Forelimb muscle (tissue), 1 donor: ENCODE measurements around the gene SLC29A4. TPM values are rescaled to one million over a fixed set of nuclear protein-coding genes. Genes with fewer than 3 reads are reported as not detected.
"Not testable (repeated sequence)": the region's sequence is repeated elsewhere in the genome, so short reads cannot be mapped to it uniquely, and the experiment has no call there.

Experiments
- DNase-seq: peaks from one replicate; pipeline ENCODE4 v3.0.0-alpha.2; 2013; ENCODE audit warnings: low read depth
- polyA plus RNA-seq: library from polyadenylated mRNA; unstranded; fragments of 120-200 nt; gene quantifications from one replicate; pipeline ENCODE4 v1.2.1, GENCODE V29; 2013; ENCODE audit not compliant: insufficient read length

The SLC29A4 gene
- polyA plus RNA-seq, 1 donor, result 37.6 TPM

DNA sequence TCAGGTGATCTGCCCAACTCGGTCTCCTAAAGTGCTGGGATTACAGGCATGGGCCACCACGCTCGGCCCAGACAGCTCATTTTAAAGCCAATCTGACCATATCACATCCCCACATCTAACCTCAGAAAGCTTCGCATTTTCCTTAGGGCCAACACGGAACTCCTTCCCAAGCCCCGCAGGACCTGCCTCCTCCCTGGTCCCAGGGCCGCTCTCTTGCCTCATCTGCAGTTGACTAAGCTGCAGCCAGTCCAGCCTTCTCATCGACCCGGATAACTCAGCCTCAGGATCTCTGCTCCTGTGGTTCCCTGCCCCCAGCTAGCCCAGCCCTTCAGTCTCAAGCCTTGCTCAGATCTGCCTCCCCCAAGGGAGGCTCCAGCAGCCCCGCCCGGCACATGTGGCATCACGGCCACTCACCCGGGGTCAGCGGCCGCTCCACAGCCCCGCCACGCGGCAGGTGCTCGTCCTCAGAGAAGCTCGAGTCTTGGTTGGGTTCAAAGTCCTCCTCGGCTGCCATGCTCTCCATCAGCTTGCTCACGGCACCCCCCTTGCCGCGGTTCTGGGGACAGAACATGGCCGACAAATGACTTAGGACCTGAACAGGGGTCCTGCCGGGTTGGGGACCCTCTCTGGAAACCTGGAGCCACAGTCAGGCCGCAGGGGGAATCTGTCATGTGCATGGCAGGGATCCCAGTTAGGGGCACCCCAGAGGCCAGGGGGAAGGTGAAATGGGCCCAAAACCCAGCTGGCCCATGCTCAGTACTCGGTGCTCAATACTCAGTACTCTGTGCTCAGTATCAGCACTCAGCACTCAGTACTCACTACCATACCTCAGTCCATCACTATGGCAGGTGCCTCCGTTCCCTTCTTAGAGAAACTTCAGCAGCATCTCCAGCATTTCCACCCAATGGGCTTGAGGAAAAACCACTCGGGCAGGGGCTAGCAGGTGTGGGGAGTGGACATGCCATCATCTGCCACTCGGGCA, 41.3 kb downstream of the SLC29A4 start:
- not testable (repeated sequence) for DNase-seq

DNA sequence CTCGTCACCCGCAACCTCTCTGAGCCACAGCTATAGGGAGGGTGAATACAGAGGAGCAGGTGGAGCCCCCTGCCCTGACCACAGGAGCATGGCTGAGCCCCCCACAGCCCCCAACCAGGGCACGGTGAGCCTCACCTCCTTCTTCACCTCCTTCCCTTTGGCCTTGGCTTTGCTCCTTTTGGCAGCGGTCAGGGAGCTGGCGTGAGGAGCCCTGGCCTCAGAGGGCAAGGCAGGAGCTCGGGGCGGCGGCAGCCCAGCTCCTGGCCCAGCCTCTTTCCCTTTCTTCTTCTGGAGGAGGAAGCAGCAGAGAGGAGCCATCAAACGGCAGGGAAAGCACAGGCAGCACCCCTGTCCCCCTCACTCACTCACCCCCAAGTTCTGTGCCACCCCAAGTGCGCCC, 42.2 kb downstream of the SLC29A4 start:
- no peak for DNase-seq

DNA sequence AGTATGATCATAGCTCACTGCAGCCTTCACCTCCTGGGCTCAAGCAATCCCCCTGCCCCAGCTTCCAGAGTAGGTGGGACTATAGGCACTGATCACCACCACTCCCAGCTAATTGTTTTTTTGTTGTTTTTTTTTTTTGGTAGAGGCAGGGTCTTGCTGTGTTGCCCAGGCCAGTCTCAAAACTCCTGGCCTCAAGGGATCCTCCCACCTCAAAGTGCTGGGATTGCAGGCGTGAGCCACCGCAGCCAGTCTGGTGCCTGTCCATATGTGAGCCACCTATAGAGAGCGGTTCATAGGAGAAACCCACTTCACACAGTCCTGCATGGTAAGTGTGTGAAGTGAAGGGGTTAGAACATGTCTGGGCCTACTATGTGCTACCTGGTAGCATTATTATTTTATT, 47.5 kb downstream of the SLC29A4 start:
- DNase-seq, result no peak

DNA sequence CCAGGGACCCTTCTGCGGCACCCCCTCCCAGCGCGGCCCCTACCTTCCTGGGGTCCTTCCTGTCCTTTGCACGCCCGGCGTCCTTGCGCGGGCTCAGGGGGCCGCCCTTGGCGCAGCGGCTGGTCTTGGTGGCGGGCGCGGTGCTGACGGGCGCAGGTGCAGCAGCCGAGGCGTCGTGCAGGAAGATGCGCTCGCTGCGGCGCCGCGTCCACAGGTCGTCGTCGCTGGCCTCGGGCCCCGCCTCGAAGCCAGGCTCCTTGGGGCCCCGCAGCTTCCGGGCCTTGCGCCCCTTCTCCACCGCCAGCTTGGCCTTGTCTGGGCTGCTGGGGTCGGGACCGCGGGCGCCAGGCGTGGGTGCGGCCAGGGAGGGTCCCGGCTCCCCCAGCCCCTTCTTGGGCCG, 49.8 kb downstream of the SLC29A4 start:
- DNase-seq, result no peak

- no peak for DNase-seq
Measured at GRCh38 chr7:5333121-5334045, 50.6 kb downstream of the SLC29A4 start.

GRCh38 chr7:5334671-5335070, 51.9 kb downstream of the SLC29A4 start:
- no peak for DNase-seq

DNA sequence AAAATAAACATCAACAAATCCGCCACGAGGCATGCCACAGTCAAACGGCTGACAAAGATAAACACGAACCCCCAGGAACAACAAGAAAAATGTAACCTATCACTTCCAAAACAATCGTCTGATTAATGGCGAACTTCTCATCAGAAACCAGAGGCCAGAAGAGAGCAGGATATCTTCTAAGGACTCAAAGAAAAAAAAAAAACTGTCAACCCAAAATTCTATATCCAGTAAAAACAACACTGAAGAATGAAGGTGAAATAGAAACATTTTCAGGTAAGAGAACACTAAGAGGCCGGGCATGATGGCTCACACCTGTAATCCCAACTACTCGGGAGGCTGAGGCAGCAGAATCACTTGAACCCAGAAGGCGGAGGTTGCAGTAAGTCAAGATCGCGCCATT, 54.3 kb downstream of the SLC29A4 start:
- DNase-seq, result no peak

DNA sequence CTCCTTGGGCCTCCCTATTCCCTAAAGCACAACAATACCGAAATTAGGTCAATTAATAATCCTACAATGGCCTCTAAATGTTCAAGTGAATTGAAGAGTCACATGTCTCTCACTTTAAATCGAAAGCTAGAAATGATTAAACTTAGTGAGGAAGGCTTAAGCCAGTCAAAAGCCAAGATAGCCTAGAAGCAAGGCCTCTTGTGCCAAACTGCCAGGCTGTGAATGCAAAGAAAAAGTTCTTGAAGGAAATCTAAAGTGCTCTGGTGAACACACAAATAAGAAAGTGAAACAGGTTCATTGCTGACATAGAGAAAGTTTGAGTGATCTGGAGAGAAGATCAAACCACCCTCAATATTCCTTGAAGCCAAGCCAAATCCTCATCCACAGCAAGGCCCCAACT, 57.2 kb downstream of the SLC29A4 start:
- DNase-seq, result no peak

DNA sequence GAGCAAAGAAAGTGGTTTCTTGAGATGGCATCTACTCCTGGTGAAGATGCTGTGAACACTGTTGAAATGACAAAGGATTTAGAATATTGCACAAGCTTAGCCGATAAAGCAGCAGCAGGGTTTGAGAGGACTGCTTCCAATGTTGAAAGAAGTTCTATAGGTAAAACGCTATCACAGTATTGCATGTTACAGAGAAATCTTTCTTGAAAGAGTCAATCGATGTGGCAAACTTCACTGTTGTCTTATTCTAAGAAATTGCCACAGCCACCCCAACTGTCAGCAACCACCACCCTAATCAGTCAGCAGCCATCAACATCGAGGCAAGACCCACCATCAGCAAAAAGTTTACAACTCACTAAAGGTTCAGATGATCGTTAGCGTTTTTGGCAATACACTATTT, 59.9 kb downstream of the SLC29A4 start:
- no peak for DNase-seq

- no peak for DNase-seq
Measured at GRCh38 chr7:5343884-5344283, 61.1 kb downstream of the SLC29A4 start.

DNA sequence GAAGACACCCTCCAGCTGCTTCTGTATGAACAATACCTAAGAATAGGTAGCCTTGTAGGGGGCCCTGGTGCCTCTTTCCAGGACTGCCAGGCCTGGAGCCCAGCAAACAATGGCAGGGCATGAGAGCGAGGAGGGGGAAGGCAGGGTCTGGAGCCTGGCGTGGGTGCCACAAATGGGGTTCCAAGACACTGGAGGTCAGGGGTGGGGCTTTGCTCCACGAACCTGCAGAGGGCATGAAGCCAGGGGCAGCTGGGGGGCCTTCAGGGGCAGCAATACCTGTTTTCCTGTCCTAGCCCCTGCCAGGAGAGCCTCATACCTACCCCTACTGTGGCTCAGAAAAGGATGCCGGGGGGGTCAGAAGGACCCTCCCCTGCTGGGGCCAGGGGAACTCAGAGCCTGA, 61.6 kb downstream of the SLC29A4 start:
- DNase-seq, result no peak

DNA sequence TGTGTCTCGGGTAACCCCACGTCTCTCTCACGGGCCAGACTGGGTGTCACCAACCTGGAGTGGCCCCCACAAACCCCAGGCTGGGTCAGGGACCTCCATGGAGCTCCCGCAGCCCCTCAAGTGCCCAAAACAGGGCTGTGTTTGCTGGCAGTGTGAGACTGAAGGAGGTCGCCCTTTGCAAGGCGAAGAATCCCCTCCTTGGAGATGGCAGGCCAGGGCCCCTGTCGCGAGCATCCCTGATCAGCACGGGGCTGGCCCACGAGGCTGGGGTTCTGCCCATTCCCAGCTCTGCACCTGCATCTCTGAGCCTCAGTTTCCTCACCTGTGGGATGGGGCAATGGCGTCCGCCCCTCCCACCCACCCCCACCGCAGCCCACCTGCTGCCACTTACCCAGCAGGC, 62.4 kb downstream of the SLC29A4 start:
- no peak for DNase-seq

- no peak for DNase-seq
Measured at GRCh38 chr7:5345671-5346070, 62.9 kb downstream of the SLC29A4 start.

- no peak for DNase-seq
Measured at GRCh38 chr7:5348134-5349004, 65.6 kb downstream of the SLC29A4 start.

DNA sequence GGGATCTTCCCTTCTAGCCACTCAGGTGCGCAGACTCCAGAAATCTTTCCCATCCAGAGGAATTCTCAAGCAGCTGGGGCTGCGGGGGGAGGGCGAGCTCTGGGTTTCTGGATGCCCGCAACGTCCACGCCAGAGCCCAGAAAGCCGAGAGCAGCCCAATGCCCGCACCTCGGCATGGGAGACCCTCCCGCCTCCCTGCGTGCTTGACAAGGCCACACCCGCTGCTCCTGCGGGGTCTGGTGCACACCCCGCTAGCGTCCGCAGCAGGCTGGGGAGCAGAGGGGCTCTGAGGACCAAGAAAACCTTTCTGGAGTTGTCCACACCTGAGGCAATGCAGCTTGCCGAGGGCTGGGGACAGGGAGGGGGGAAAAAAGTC, 66.2 kb downstream of the SLC29A4 start:
- DNase-seq, result no peak

DNA sequence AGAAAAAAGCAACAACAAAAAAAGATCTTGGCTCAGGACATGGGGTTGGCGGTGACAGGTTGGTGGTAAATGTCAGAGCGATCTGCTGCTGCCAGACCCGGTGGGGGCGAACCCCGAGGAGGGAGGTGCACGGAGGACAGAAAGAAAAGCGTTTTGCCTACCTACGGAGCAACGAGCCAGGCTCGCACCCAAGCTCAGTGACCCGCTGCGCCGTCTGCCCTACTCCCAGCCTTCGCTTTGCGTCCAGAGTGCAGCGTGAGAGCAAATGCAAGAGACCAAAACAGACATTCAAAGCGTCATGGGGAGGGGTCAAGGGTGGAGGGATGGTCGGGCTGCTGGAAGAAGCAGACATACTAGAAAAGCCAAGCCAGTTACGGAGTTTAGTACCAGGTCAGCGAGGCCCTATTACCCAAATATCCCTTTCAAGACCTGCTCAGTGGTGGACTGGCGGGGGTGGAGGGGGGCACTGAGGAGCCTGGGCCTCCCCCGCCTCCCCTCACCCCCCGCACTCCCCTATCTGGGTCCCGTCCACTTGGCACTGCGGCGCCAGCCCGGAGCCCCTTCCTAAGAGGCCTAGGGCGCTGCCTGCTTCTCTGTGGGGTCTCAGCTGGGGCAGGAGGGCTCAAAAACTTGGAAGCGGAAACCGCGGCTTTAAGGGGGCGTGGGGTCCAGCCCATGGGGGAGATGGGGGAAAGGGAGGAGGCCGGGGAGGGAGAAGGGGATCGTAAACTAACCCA, 66.9 kb downstream of the SLC29A4 start:
- no peak for DNase-seq

DNA sequence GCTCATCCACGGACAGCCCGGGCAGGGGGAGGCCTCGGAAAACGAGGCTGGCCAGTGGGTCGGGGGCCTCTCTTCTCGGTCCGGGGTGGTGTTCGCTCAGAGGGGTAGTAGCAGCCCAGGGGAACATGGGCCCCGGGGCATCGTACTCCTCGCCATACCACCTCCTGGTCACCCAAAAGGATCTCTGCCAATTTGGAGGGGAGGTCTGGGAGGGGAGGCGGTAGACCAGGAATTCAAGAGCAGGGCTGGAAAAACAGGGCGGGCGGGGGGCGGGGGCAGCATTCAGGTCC, 67.4 kb downstream of the SLC29A4 start:
- DNase-seq, result no peak

DNA sequence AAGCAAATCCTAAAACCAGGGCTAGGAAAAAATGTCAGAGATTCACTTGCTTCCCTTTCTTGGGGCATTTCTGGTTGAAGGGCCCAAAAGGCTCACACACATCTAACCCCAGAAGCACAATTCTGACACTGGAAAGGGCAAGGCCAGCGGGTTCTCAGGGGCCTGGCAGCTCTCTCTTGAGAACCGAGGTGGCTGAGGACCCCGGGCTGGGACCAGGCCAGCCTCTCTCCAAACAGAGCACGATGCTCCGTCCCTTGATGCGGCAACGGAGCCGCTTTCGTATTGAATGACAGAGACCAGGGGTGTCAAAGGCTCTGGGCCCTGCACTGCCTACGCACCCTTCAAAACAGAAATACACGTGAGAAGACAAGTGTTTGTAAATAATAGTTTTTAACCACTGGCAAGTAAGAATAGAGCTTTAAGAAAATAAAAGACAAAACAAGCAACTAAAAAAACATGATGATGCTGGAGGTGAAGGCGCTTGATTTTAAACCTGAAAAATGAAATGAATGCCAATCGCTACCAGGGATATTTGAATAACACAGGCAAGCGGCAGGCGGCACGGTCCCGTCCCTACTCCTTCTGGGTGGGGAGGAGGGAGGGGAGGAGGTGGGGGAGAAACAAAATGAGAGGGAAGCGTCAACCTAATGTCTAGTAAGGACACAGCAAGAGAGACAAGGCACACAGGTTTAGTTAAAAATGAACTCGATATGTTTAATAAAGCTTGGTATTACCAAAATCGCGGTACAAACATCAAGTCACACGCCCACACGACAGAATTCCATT, 68.0 kb downstream of the SLC29A4 start:
- DNase-seq, result no peak

DNA sequence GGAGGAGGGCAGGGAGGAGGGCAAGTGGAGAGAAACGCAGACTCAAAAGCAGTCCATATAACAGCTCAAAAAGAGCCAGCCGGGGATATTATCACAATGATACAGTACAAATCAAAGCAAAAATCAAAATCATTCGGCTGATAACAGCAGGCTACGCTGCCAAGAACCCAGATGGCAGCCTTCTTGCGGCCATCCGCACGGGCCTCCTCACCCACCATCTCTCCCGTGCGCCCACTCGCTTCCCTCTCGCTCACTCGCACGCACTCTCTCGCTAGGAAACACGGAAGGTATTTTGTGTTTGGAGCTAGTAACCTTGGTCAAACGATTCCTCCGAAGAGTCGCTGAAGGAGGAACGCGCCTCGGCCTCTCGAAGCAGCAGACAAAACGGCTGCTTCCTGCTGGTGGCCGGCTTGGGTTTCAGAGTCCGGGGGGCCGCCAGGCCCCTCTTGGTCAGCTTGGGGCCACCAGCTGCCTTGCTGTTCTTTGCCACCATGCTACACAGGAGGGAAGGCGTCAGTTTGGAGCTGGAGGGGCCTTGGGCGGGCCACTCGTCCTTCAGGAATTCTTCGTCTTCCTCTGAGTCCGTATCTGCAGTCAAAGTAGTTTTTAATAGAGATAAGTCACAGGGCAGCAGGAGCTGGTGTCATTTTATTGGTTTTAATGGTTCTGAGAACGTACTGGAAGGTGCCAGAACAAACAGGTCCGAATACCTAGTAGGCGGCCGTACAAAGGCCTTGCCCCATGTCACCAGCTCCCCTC, 68.9 kb downstream of the SLC29A4 start:
- no peak for DNase-seq
